Fibroblast of skin of scalp (primary cell): ENCODE results near the gene SOHLH2.

Source experiments
- DNase-seq: peaks from one replicate; pipeline ENCODE4 v3.0.0-alpha.2; 2013

SOHLH2 gene

DNA sequence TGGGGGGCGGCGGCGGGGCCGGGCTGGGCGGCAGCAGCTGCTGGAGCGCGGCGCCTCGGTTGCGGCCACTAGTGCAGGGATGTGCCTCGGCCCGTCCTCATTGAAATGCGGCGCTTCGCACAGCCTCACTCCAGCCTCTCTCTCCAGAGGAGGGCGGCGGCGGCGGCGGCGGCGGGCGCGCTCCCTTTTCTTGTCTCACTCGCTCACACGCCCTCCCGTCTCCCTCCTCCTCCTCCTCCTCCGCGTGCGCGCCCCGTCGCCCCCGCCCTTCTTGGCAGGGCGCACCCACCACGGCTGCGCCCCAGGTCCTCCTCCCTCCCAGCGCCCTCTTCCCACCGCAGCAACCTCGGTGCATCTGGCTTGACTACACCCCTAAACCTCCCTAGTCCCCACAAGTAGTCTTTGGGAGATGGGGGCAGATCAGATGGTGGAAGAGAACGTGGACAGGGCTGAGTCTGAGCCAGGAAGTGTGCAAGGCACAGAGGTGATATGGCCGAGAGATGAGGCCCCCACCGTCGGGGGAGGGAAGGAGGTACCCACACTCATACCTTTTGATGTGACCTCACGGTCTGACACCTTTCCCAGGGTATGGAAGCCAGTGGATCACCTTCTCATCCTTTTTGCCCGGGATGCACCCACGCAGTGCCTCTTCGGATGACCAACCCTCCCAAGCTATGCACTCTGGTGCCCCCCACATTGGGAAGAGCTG, 83.0 kb downstream of the SOHLH2 start, which contains the start of gene DCLK1:
DCLK1 (minus strand) TSS at position 161 of the 709 bp plus-strand sequence.
- DNase-seq: peak; percentile 59

DNA sequence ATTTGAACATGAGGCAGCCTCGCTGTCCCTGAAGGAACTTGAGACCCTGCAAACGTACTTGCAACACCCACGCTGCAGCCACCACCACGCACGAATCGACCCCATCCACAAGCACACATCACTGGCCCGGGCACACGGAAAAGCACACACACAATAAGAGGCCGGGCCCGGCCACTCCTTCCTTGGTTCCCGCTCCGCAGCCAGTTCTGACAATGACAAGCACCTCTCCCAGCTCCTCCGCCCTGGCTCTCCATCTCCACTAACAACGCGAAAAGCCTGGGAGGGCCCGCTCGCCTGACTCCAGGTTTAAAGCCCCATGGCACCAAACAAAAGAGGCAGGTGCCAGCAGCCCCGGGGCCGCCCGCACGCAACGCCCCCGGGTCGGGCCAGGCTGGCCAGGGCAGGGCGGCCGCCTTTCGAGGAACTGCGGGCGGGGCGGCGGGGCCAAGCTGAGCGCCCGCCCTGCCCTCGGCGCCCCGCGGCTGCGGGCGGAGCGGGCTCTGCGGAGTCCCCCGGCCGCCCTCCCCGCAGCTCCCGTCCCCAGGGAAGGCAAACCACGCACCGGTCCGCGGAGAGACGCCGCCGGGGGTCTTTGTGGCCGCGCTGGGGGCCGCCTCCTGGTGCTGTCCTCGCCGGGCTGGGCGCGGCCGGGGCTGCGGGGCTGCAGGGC, 83.7 kb downstream of the SOHLH2 start:
- peak; percentile 15 for DNase-seq

GRCh38 chr13:36130193-36130551, 84.2 kb downstream of the SOHLH2 start:
- no peak for DNase-seq

DNA sequence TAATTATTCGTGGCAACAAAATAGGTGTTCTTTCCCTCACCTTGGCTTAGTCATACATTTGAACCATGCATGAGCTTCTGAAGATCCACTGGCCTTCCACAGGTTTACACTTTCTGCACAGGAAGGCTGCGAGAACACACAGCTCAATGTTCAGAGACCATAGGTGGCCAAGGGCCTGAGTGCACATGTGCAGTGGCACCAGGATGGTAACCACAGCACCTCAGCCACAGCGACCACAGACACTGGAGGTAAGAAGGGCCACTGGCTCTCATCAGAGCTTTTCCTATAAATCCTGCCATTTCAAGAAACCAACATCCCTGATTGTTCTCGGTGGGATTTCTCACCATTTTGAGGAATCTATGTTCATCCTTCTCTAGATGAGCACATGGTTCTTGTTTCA, 84.8 kb downstream of the SOHLH2 start:
- no peak for DNase-seq

DNA sequence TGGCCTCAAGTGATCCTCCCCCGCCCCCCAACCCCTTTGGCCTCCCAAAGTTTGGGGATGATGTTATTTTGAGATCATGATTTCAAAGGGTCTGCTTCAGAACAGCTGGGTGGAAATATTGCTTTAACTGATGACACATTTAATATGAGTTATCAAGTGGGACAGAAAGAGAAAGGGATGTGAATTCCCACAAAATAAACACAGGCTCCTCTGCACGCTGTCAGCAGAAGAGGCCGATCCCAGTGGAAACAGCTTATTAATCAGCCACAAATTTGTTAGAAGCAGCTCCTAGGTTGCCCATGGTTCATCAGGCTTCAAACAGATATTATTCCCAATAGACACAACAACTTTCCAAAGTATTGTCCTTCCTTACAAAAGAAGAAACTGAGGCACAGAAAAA, 87.9 kb downstream of the SOHLH2 start:
- DNase-seq: no peak

DNA sequence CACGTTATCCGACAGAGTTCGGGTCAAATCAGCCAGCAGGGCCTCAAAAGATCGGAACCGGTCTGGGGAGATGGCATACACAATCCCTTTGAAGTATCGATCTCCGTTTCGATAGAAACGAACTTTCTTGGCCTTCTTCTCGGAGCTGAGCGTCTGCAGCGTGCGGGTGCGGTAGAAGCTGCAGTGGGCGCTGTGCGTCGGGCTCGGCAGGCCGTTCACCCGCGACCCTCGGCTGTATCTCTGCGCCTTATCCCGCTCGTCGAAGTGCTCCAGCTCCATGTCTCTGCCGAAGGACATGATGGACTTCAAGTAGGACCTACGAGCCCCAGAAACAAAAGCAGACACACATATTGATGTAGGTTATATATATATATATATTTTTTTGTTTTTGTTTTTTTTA, 88.5 kb downstream of the SOHLH2 start:
- no peak for DNase-seq

- DNase-seq: peak; percentile 90
These were observed 90.0 kb downstream of the SOHLH2 start for GRCh38 chr13:36124236-36124822.
